Measurements from ENCODE around the gene DNMT3L. TPM values are rescaled to one million over a fixed set of nuclear protein-coding genes. Genes with fewer than 3 reads are reported as not detected.

Gene DNMT3L
- total RNA-seq, 4 donors from 2014 or later: not detected

DNA sequence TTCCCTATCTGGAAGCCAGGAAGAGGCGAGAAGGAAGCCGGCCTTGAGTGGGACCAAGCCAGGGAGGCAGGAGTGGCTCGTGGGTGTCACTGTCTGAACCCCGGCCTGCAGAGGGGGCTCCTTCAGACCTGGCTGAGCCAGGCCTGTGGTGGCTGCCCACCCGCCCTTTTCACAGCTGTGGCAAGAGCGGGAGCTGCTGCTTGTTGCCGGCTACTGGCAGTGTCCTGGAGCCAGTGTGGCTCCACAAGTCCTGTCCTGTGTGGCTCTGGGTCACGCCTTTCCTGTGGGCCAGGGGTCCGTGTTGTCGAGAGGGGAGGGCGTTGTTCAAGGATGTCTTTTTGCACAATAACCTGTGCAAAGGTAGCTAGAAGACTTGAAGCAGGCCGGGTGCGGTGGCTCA lies 39.4 kb upstream of the DNMT3L start:
- Histone ChIP-seq H3K36me3 (no peaks in the 10 kb centered on the region), H3K27me3 (no peaks in the 10 kb centered on the region), H3K9me3 (no peaks in the 10 kb centered on the region), H3K4me3 (peak overlapping the region; percentile 74), H3K4me1 (peaks cover 78% of the 10 kb centered on the region), H3K27ac (peak overlapping the region; percentile 97)
- 63% methylated on average over 7 of the region's 13 CpGs for WGBS
- TF ChIP-seq POLR2AphosphoS5 (IDR thresholded peaks at IDR 0.05) (no peak), POLR2A (IDR thresholded peaks at IDR 0.05) (no peak), EP300 (IDR thresholded peaks at IDR 0.05) (no peak)
- TF ChIP-seq, protein P1, sequence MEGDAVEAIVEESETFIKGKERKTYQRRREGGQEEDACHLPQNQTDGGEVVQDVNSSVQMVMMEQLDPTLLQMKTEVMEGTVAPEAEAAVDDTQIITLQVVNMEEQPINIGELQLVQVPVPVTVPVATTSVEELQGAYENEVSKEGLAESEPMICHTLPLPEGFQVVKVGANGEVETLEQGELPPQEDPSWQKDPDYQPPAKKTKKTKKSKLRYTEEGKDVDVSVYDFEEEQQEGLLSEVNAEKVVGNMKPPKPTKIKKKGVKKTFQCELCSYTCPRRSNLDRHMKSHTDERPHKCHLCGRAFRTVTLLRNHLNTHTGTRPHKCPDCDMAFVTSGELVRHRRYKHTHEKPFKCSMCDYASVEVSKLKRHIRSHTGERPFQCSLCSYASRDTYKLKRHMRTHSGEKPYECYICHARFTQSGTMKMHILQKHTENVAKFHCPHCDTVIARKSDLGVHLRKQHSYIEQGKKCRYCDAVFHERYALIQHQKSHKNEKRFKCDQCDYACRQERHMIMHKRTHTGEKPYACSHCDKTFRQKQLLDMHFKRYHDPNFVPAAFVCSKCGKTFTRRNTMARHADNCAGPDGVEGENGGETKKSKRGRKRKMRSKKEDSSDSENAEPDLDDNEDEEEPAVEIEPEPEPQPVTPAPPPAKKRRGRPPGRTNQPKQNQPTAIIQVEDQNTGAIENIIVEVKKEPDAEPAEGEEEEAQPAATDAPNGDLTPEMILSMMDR (IDR thresholded peaks at IDR 0.05): no peak
- DNase-seq (ENCODE audit: low spot score in 2 of 2): no peak

DNA sequence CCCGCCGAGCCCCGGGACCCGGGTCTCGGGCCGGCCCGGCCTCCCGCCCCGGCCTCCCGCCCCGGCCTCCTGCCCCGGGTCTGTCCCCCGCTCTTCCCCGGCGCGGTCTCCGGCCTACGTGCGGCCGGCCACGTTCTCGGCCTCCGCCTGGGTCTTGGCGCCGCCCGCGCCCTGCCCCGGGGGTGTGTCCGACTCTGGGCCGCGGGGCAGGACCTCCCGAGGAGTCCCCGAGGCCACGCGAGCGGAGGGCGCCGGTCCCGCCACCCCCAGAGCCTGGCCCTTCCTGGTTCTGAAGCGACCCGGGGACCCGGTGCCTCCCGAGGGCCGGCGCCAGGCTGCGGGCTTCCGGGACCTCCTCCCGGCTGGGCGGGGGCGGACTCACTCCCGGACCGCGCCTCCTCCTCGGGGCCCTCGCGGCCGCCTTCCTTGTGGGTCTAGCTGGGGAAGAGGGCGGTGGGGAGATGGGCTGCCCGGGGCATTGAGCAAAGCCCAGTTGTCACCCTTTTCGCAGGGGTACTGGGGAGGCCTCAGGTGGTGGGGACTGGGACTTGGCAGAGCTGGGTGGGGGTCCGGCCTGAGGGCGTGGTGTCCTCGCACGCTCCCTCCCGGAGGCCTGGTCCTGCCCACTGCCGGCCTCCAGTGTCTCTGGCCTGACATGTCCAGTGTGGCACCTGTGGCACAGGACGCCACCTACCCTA lies 38.7 kb upstream of the DNMT3L start:
- no peaks in the 10 kb centered on the region for H3K27me3 ChIP-seq
- H3K9me3 ChIP-seq: no peaks in the 10 kb centered on the region
- H3K4me3 ChIP-seq: peak overlapping the region; percentile 74
- H3K27ac ChIP-seq: peak overlapping the region; percentile 97
- no peaks in the 10 kb centered on the region for H3K36me3 ChIP-seq
- DNase-seq (ENCODE audit: low spot score in 2 of 2): peak; percentile 87 to 89
- TF ChIP-seq POLR2AphosphoS5 (IDR thresholded peaks at IDR 0.05) (peak in 1 of 3 donors; percentile 23), POLR2A (IDR thresholded peaks at IDR 0.05) (peak in 1 of 2 donors; percentile 46)
- TF ChIP-seq, protein P1 (IDR thresholded peaks at IDR 0.05): no peak
- H3K4me1 ChIP-seq: peaks cover 72% of the 10 kb centered on the region
- WGBS: 10% methylated on average over 2 of the region's 67 CpGs

DNA sequence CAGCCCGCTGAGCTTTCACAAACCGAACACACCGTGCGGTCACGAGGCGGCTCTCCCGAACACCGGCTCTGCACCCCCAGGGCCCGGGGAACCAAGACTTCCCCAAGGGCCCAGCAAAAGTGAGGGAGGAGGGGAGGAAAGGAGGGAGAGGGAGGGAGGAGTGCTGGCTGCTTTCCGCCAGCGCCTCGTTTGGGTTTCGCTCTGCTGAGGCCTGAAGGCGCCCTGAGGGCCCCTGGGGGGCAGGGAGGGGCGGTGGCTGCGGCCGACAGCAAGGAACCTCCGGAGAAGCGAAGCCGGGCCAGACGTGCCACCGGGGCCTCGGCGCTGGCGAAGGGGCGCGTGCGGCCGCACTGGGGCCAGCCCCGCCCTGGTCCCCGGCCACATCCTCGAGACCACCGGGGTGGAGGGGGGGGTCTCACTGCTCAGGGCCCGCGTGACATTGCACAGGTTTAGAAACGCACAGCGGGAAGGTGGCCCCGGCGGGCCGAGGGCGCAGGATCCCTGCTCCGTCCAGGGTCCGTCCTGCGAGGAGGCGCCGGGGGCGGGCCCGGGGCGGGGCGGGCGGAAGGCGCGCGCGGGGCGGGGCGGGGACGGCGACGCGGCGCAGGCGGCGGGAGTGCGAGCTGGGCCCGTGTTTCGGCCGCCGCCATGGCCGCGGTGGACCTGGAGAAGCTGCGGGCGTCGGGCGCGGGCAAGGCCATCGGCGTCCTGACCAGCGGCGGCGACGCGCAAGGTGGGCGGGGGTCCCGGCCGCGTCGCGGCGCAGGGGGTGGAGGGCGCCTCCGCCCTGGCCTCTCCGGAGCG lies 38.0 kb upstream of the DNMT3L start, which contains the start of gene PFKL:
PFKL (plus strand) TSS at position 596 of the 804 bp plus-strand sequence; CDS start at position 649, 53 bp downstream.
- no peak for TF ChIP-seq POLR2A (IDR thresholded peaks at IDR 0.05)
- no peak for TF ChIP-seq EP300 (IDR thresholded peaks at IDR 0.05)
- no peak for TF ChIP-seq POLR2AphosphoS5 (IDR thresholded peaks at IDR 0.05)
- TF ChIP-seq, protein P1 (IDR thresholded peaks at IDR 0.05): no peak
- H3K9me3 ChIP-seq: no peaks in the 10 kb centered on the region
- DNase-seq (ENCODE audit: low spot score in 2 of 2): no peak
- no peaks in the 10 kb centered on the region for H3K36me3 ChIP-seq
- H3K4me1 ChIP-seq: peaks cover 74% of the 10 kb centered on the region
- peak within 1 kb of the TSS; percentile 97 for H3K27ac ChIP-seq
- H3K27me3 ChIP-seq: no peaks in the 10 kb centered on the region
- peak within 1 kb of the TSS; percentile 74 for H3K4me3 ChIP-seq
- WGBS: 1% methylated on average over 16 of the region's 94 CpGs

DNA sequence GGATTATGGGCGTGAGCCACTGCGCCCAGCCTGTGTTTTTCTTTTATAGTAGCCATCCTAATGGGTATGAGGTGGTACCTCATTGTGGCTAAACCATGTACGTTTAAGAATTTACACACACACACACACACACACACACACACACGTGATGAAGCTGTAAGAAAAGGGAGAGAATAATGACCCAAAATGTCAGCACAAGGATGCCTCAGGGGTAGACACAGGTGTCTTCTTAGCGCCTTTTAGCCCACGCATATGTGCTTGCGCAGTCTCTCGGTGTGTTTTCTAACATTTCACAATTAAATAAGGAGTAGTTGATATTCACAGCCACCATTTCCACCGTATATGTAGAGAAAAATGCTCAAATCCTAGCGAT lies 37.4 kb upstream of the DNMT3L start:
- no peak for DNase-seq (ENCODE audit: low spot score in 2 of 2)
- Histone ChIP-seq H3K4me1 (peaks cover 73% of the 10 kb centered on the region), H3K36me3 (no peaks in the 10 kb centered on the region), H3K9me3 (no peaks in the 10 kb centered on the region), H3K27ac (peak overlapping the region; percentile 97), H3K4me3 (peak overlapping the region; percentile 74), H3K27me3 (no peaks in the 10 kb centered on the region)
- 21% methylated on average over 9 of the region's 10 CpGs for WGBS
- TF ChIP-seq, protein P1 (IDR thresholded peaks at IDR 0.05): no peak
- TF ChIP-seq POLR2AphosphoS5 (IDR thresholded peaks at IDR 0.05) (no peak), POLR2A (IDR thresholded peaks at IDR 0.05) (no peak), EP300 (IDR thresholded peaks at IDR 0.05) (no peak)

DNA sequence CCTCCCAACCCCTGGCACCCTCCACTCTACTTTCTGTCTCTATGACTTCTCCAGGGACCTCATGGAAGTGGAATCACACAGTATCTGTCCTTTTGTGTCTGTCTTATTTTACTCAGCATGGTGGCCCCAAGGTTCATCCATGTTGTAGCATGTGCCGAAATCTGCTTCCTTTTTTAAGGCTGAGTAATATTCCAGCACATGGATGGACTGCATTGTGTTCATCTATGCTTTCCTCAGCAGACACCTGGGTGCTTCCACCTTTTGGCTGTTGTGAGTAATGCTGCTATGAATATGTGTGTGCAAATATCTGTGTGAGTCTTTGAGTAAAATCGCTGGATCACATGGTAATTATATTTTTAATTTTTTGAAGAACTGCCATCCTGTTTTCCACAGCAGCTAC lies 36.6 kb upstream of the DNMT3L start:
- WGBS: 96% methylated on average over 2 of the region's 2 CpGs
- H3K27ac ChIP-seq: no peak overlapping the region

More for the DNA sequence above, 36.6 kb upstream of the DNMT3L start:
- H3K36me3 ChIP-seq: no peaks in the 10 kb centered on the region
- TF ChIP-seq, protein P1 (IDR thresholded peaks at IDR 0.05): no peak
- TF ChIP-seq POLR2AphosphoS5 (IDR thresholded peaks at IDR 0.05) (no peak), POLR2A (IDR thresholded peaks at IDR 0.05) (no peak), EP300 (IDR thresholded peaks at IDR 0.05) (no peak)
- H3K4me3 ChIP-seq: no peak overlapping the region
- peaks cover 3% of the 10 kb centered on the region for H3K27me3 ChIP-seq
- H3K9me3 ChIP-seq: no peaks in the 10 kb centered on the region
- no peak for DNase-seq (ENCODE audit: low spot score in 2 of 2)
- peaks cover 67% of the 10 kb centered on the region for H3K4me1 ChIP-seq
